K562 (cell line): ENCODE measurements around the gene ABI2.

Experiments used
- ADNP ChIP-seq: fragments of 200-800 bp; sonication (Bioruptor generic); IDR thresholded peaks from 2 replicates; pipeline ENCODE4 v1.6.1; 2016; ENCODE audit warnings: missing genetic modification characterization, missing compliant biosample characterization
- ELF2 ChIP-seq: fragments of 250-450 bp; sonication (Bioruptor Pico); IDR thresholded peaks from 2 replicates; pipeline ENCODE4 v1.5.0; 2021; ENCODE audit warnings: mild to moderate bottlenecking

- TF ChIP-seq ADNP (tag) = no peak
- TF ChIP-seq ELF2 (CRISPR knock-in tag) = no peak
Measured at GRCh38 chr2:203442463-203442862, 114.3 kb downstream of the ABI2 start.
